ENCODE measurements around the gene C9orf85. TPM values are rescaled to one million over a fixed set of nuclear protein-coding genes. Genes with fewer than 3 reads are reported as not detected.

C9orf85 gene
- total and polyA plus RNA-seq, 2 of the 4 experiments (the other 2 are of a cell fraction) = 4.3 to 8.4 TPM

- Histone ChIP-seq H4K91ac (ENCODE audit: insufficient read depth, low read depth, low read length) (no peak overlapping the region), H4K5ac (ENCODE audit: low read depth, low read length) (no peak overlapping the region), H3K4me1 (ENCODE audit: control insufficient read depth, insufficient read depth, low read length) (no peaks in the 10 kb centered on the region; the same call in 1 of the 2 replicates), H3K14ac (replicated peaks; ENCODE audit: low read depth, low read length) (no peak overlapping the region), H3K9ac (ENCODE audit: low read depth, low read length) (no peak overlapping the region), H2BK5ac (ENCODE audit: low read depth, low read length, poor library complexity, severe bottlenecking) (no peak overlapping the region), H3K18ac (ENCODE audit: low read depth, low read length) (no peak overlapping the region), H3K36me3 (ENCODE audit: control insufficient read depth, insufficient read depth, low read length) (no peaks in the 10 kb centered on the region), H3K4me3 (ENCODE audit: insufficient read depth, low read depth, low read length) (no peak overlapping the region), H2AFZ (replicated peaks; ENCODE audit: low read length, poor library complexity) (no peak overlapping the region), H3K9me3 (ENCODE audit: control insufficient read depth, insufficient read depth, low read length) (no peaks in the 10 kb centered on the region), H3K27me3 (ENCODE audit: control insufficient read depth, insufficient read depth, low read length) (no peaks in the 10 kb centered on the region), H3K4me2 (ENCODE audit: low read depth, low read length) (no peak overlapping the region), H2BK20ac (ENCODE audit: low read depth, low read length) (no peak overlapping the region), H2BK120ac (ENCODE audit: low read depth, low read length) (no peak overlapping the region), H3K27ac (ENCODE audit: insufficient read depth, low read length) (no peak overlapping the region), H3K79me1 (ENCODE audit: low read depth in 1 of 2, low read length in 2 of 2) (peaks cover 19 to 50% of the 10 kb centered on the region in 2 experiments), H3K56ac (ENCODE audit: extremely low read depth, insufficient read depth, low read length) (no peak overlapping the region), H4K8ac (ENCODE audit: low read depth in 2 of 2, low read length in 2 of 2) (no peak overlapping the region), H3K23ac (ENCODE audit: low read depth, low read length) (no peak overlapping the region), H2BK15ac (ENCODE audit: low read depth, low read length) (no peak overlapping the region), H2AK5ac (ENCODE audit: low read depth, low read length) (no peak overlapping the region), H4K20me1 (ENCODE audit: insufficient read depth, low read length) (peaks cover 11% of the 10 kb centered on the region), H3K9me1 (ENCODE audit: insufficient read depth, low read length) (no peaks in the 10 kb centered on the region), H3K4ac (ENCODE audit: low read depth, low read length) (no peak overlapping the region), H2AK9ac (replicated peaks; ENCODE audit: low read depth, low read length, poor library complexity) (no peak overlapping the region)
- WGBS, 2 experiments (ENCODE audit: extremely low coverage in 2 of 2, insufficient read length in 1 of 2) = 50 to 100% methylated on average over 1 of the region's 6 CpGs
- in situ Hi-C loops (cut with MboI; ENCODE audit: low sequenced_read_pairs) (no loop called here), intact Hi-C loops (cut with micrococcal nuclease) (loop anchor here (5.0 kb wide), 1 partner anchor 35 kb away; no protein-coding TSS in a partner anchor), dilution Hi-C loops (cut with HindIII; ENCODE audit: low sequenced_read_pairs, unreplicated experiment) (no loop called here)
- CTCF ChIA-PET = no interaction called here
- no peak for ATAC-seq (ENCODE audit: low read depth)
- POLR2A ChIA-PET (ENCODE audit: unreplicated experiment) = no interaction called here
- BruUV-seq (replicated peaks) = no TSS peak
- DNase-seq = no peak
- TF ChIP-seq RFX5 (IDR thresholded peaks at IDR 0.05; ENCODE audit: low read depth, low read length) = no peak
- no peak for TF ChIP-seq USF2 (IDR thresholded peaks at IDR 0.05; ENCODE audit: low read depth, low read length)
- TF ChIP-seq RCOR1 (IDR thresholded peaks at IDR 0.05; ENCODE audit: insufficient replicate concordance, low read length) = no peak
- no peak for TF ChIP-seq FOS (IDR thresholded peaks at IDR 0.05; ENCODE audit: low read depth, low read length)
- no peak for TF ChIP-seq CTCF (conservative IDR thresholded peaks at IDR 0.05; ENCODE audit: low read depth, low read length)
- no peak for TF ChIP-seq RAD21 (IDR thresholded peaks at IDR 0.05; ENCODE audit: low read length)
- TF ChIP-seq MAZ (IDR thresholded peaks at IDR 0.05; ENCODE audit: borderline replicate concordance, low read depth, low read length) = no peak
Observed at GRCh38 chr9:71901695-71902597, 9.5 kb upstream of the C9orf85 start.
